ENCODE data around the gene PANX3.
"Not testable (repeated sequence)": the region's sequence is repeated elsewhere in the genome, so short reads cannot be mapped to it uniquely, and the experiment has no call there.

PANX3 gene

GRCh38 chr11:124602193-124602592, 9.0 kb upstream of the PANX3 start:
- Histone ChIP-seq H4K20me1 (ENCODE audit: low read depth, low read length) (no peaks in the 10 kb centered on the region), H3K36me3 (ENCODE audit: low read length) (no peaks in the 10 kb centered on the region), H3K27ac (ENCODE audit: low read depth, low read length) (no peak overlapping the region), H3K27me3 (ENCODE audit: low read length) (no peaks in the 10 kb centered on the region), H3K4me3 (ENCODE audit: insufficient read depth, low read length, poor library complexity, severe bottlenecking) (no peak overlapping the region), H3K9me3 (ENCODE audit: insufficient read depth, low read length) (no peaks in the 10 kb centered on the region), H3K9me2 (replicated peaks; ENCODE audit: insufficient read depth, low read length) (no peaks in the 10 kb centered on the region), H3F3A (ENCODE audit: insufficient read depth) (no peaks in the 10 kb centered on the region), H3K9ac (ENCODE audit: low read length) (no peak overlapping the region), H2AFZ (ENCODE audit: low read depth, low read length, severe bottlenecking) (no peak overlapping the region), H3K79me2 (ENCODE audit: insufficient read depth, low read length) (no peaks in the 10 kb centered on the region), H3K4me2 (ENCODE audit: low read depth, low read length, poor library complexity, severe bottlenecking) (no peak overlapping the region)
- TF ChIP-seq EZH2phosphoT487 (conservative IDR thresholded peaks at IDR 0.05; ENCODE audit: low read length) = no peak
- TF ChIP-seq CTCF (IDR thresholded peaks at IDR 0.05; ENCODE audit: insufficient read depth, low read length, poor library complexity, severe bottlenecking) = no peak

GRCh38 chr11:124602723-124603122, 8.5 kb upstream of the PANX3 start:
- H3K79me2 ChIP-seq (ENCODE audit: insufficient read depth, low read length); H3K9me2 ChIP-seq (replicated peaks; ENCODE audit: insufficient read depth, low read length); H2AFZ ChIP-seq (ENCODE audit: low read depth, low read length, severe bottlenecking); H3K4me3 ChIP-seq (ENCODE audit: insufficient read depth, low read length, poor library complexity, severe bottlenecking); H3K9me3 ChIP-seq (ENCODE audit: insufficient read depth, low read length); H4K20me1 ChIP-seq (ENCODE audit: low read depth, low read length); H3K36me3 ChIP-seq (ENCODE audit: low read length); H3F3A ChIP-seq (ENCODE audit: insufficient read depth); H3K27me3 ChIP-seq (ENCODE audit: low read length); H3K4me2 ChIP-seq (ENCODE audit: low read depth, low read length, poor library complexity, severe bottlenecking); H3K9ac ChIP-seq (ENCODE audit: low read length); H3K27ac ChIP-seq (ENCODE audit: low read depth, low read length): not testable (repeated sequence)

- no peak for TF ChIP-seq CTCF (IDR thresholded peaks at IDR 0.05; ENCODE audit: insufficient read depth, low read length, poor library complexity, severe bottlenecking)
- TF ChIP-seq EZH2phosphoT487 (conservative IDR thresholded peaks at IDR 0.05; ENCODE audit: low read length) = no peak
- Histone ChIP-seq H3K27me3 (ENCODE audit: low read length) (no peaks in the 10 kb centered on the region), H3K4me2 (ENCODE audit: low read depth, low read length, poor library complexity, severe bottlenecking) (no peak overlapping the region), H3F3A (ENCODE audit: insufficient read depth) (no peaks in the 10 kb centered on the region), H3K36me3 (ENCODE audit: low read length) (no peaks in the 10 kb centered on the region), H3K4me3 (ENCODE audit: insufficient read depth, low read length, poor library complexity, severe bottlenecking) (no peak overlapping the region), H3K9me3 (ENCODE audit: insufficient read depth, low read length) (no peaks in the 10 kb centered on the region), H2AFZ (ENCODE audit: low read depth, low read length, severe bottlenecking) (no peak overlapping the region), H3K79me2 (ENCODE audit: insufficient read depth, low read length) (no peaks in the 10 kb centered on the region), H3K9ac (ENCODE audit: low read length) (no peak overlapping the region), H3K27ac (ENCODE audit: low read depth, low read length) (no peak overlapping the region), H4K20me1 (ENCODE audit: low read depth, low read length) (no peaks in the 10 kb centered on the region), H3K9me2 (replicated peaks; ENCODE audit: insufficient read depth, low read length) (no peaks in the 10 kb centered on the region)
These were observed 5.5 kb upstream of the PANX3 start for GRCh38 chr11:124605719-124606118.

- no peaks in the 10 kb centered on the region for H3K27me3 ChIP-seq (ENCODE audit: low read length)
- H3K36me3 ChIP-seq (ENCODE audit: low read length) = no peaks in the 10 kb centered on the region
- H3F3A ChIP-seq (ENCODE audit: insufficient read depth) = no peaks in the 10 kb centered on the region
- no peaks in the 10 kb centered on the region for H4K20me1 ChIP-seq (ENCODE audit: low read depth, low read length)
- no peak overlapping the region for H2AFZ ChIP-seq (ENCODE audit: low read depth, low read length, severe bottlenecking)
- no peaks in the 10 kb centered on the region for H3K79me2 ChIP-seq (ENCODE audit: insufficient read depth, low read length)
- no peak overlapping the region for H3K9ac ChIP-seq (ENCODE audit: low read length)
- no peak overlapping the region for H3K27ac ChIP-seq (ENCODE audit: low read depth, low read length)
- H3K9me2 ChIP-seq (replicated peaks; ENCODE audit: insufficient read depth, low read length) = no peaks in the 10 kb centered on the region
- no peak overlapping the region for H3K4me2 ChIP-seq (ENCODE audit: low read depth, low read length, poor library complexity, severe bottlenecking)
- no peak for TF ChIP-seq CTCF (IDR thresholded peaks at IDR 0.05; ENCODE audit: insufficient read depth, low read length, poor library complexity, severe bottlenecking)
- no peak for TF ChIP-seq EZH2phosphoT487 (conservative IDR thresholded peaks at IDR 0.05; ENCODE audit: low read length)
- H3K9me3 ChIP-seq (ENCODE audit: insufficient read depth, low read length) = no peaks in the 10 kb centered on the region
- no peak overlapping the region for H3K4me3 ChIP-seq (ENCODE audit: insufficient read depth, low read length, poor library complexity, severe bottlenecking)
These were observed 3.1 kb upstream of the PANX3 start for GRCh38 chr11:124608147-124608546.
